GM21723 (cell line): ENCODE measurements around the gene TANC1.

Experiments
- ATAC-seq: cut with Tn5 transposase; IDR thresholded peaks from one replicate; pipeline ENCODE4 v1.9.1; 2021; ENCODE audit warnings: mild to moderate bottlenecking, moderate library complexity; ENCODE audit not compliant: unreplicated experiment

TANC1 gene

GRCh38 chr2:159183346-159183745, 214.9 kb downstream of the TANC1 start:
- no peak for ATAC-seq

- peak; percentile 60 for ATAC-seq
Measured at GRCh38 chr2:159185401-159186130, 217.1 kb downstream of the TANC1 start.

- ATAC-seq = peak; percentile 33
Measured at GRCh38 chr2:159186462-159186861, 218.0 kb downstream of the TANC1 start.

- ATAC-seq = no peak
Measured at GRCh38 chr2:159187106-159187505, 218.7 kb downstream of the TANC1 start.

- ATAC-seq = no peak
Measured at GRCh38 chr2:159188449-159188848, 220.0 kb downstream of the TANC1 start.

GRCh38 chr2:159192371-159192918, 224.0 kb downstream of the TANC1 start:
- ATAC-seq = no peak

GRCh38 chr2:159193791-159194190, 225.4 kb downstream of the TANC1 start:
- no peak for ATAC-seq

- no peak for ATAC-seq
Measured at GRCh38 chr2:159194241-159194640, 225.8 kb downstream of the TANC1 start.

GRCh38 chr2:159195697-159196096, 227.3 kb downstream of the TANC1 start:
- no peak for ATAC-seq

- ATAC-seq = no peak
Measured at GRCh38 chr2:159196393-159196925, 228.0 kb downstream of the TANC1 start.

GRCh38 chr2:159199236-159199635, 230.8 kb downstream of the TANC1 start:
- no peak for ATAC-seq

GRCh38 chr2:159199761-159200465, 231.5 kb downstream of the TANC1 start:
- ATAC-seq = no peak

- ATAC-seq = no peak
Measured at GRCh38 chr2:159200498-159200897, 232.1 kb downstream of the TANC1 start.

GRCh38 chr2:159201360-159202063, 233.1 kb downstream of the TANC1 start:
- peak; percentile 98 for ATAC-seq

GRCh38 chr2:159202568-159203071, 234.2 kb downstream of the TANC1 start:
- ATAC-seq = no peak

GRCh38 chr2:159204381-159205144, 236.1 kb downstream of the TANC1 start:
- no peak for ATAC-seq

GRCh38 chr2:159206736-159207380, 238.4 kb downstream of the TANC1 start:
- no peak for ATAC-seq

- ATAC-seq = no peak
Measured at GRCh38 chr2:159208438-159208837, 240.0 kb downstream of the TANC1 start.

GRCh38 chr2:159209341-159210306, 241.2 kb downstream of the TANC1 start:
- ATAC-seq = peak; percentile 72
